Neural progenitor cell (in vitro differentiated cells): Measurements from ENCODE around the gene PAPSS2. TPM values are rescaled to one million over a fixed set of nuclear protein-coding genes. Genes with fewer than 3 reads are reported as not detected.

Source experiments
- DNase-seq: peaks from one replicate; pipeline ENCODE4 v3.0.0-alpha.2; 2016; ENCODE audit warnings: low spot score
- H2AFZ ChIP-seq: fragments of 200-600 bp; sonication (generic); replicated peaks from 2 replicates; pipeline ENCODE4 v1.6.1; 2016; ENCODE audit warnings: antibody characterized with exemption
- H3F3A ChIP-seq: fragments of 200-600 bp; sonication (generic); 2 replicates; pipeline ENCODE4 v1.6.1; 2016; ENCODE audit warnings: antibody characterized with exemption, low read depth
- H3K27ac ChIP-seq: fragments of 200-600 bp; sonication (generic); 2 replicates; pipeline ENCODE4 v1.5.1; 2016; ENCODE audit warnings: mild to moderate bottlenecking
- H3K27me3 ChIP-seq: fragments of 200-600 bp; sonication (generic); 2 replicates; pipeline ENCODE4 v1.6.1; 2016; ENCODE audit warnings: mild to moderate bottlenecking, moderate library complexity
- H3K36me3 ChIP-seq: fragments of 200-600 bp; sonication (generic); 2 replicates; pipeline ENCODE4 v1.5.1; 2016
- H3K4me1 ChIP-seq: fragments of 200-600 bp; sonication (generic); 2 replicates; pipeline ENCODE4 v1.6.1; 2016; ENCODE audit warnings: mixed run types
- H3K4me2 ChIP-seq: fragments of 200-600 bp; sonication (generic); 2 replicates; pipeline ENCODE4 v1.6.1; 2016
- H3K4me3 ChIP-seq: fragments of 200-600 bp; sonication (generic); 2 replicates; pipeline ENCODE4 v1.5.1; 2016
- H3K79me2 ChIP-seq: fragments of 200-600 bp; sonication (generic); 2 replicates; pipeline ENCODE4 v1.6.1; 2016; ENCODE audit warnings: low read depth
- H3K9ac ChIP-seq: fragments of 200-600 bp; sonication (generic); 2 replicates; pipeline ENCODE4 v1.6.1; 2016
- H3K9me3 ChIP-seq: fragments of 200-600 bp; sonication (generic); 2 replicates; pipeline ENCODE4 v1.5.1; 2016; ENCODE audit warnings: low read depth
- H4K20me1 ChIP-seq: fragments of 200-600 bp; sonication (generic); 2 replicates; pipeline ENCODE4 v1.6.1; 2016; ENCODE audit warnings: low read depth
- H3K27ac Mint-ChIP-seq: 3 replicates; pipeline ENCODE4 v1.8.0; 2021; ENCODE audit warnings: mixed read lengths
- H3K27me3 Mint-ChIP-seq: 2 replicates; pipeline ENCODE4 v1.8.0; 2022; ENCODE audit warnings: low read depth, mild to moderate bottlenecking, inconsistent platforms, moderate library complexity, mixed read lengths; ENCODE audit not compliant: insufficient read depth
- H3K36me3 Mint-ChIP-seq: 3 replicates; pipeline ENCODE4 v1.8.0; 2021; ENCODE audit warnings: mixed read lengths
- H3K4me1 Mint-ChIP-seq: 3 replicates; pipeline ENCODE4 v1.8.0; 2021; ENCODE audit warnings: mixed read lengths
- H3K4me3 Mint-ChIP-seq: 3 replicates; pipeline ENCODE4 v1.8.0; 2021; ENCODE audit warnings: mild to moderate bottlenecking, moderate library complexity, mixed read lengths
- H3K9me3 Mint-ChIP-seq: 3 replicates; pipeline ENCODE4 v1.8.0; 2020; ENCODE audit warnings: mixed read lengths
- CTCF ChIP-seq: fragments of 200-600 bp; sonication (generic); IDR thresholded peaks from 2 replicates; pipeline ENCODE4 v1.5.1; 2017; ENCODE audit warnings: antibody characterized with exemption, mild to moderate bottlenecking
- EZH2 ChIP-seq: fragments of 200-600 bp; sonication (generic); IDR thresholded peaks from 2 replicates; pipeline ENCODE4 v1.6.1; 2017; ENCODE audit warnings: antibody characterized with exemption, mild to moderate bottlenecking, moderate library complexity
- EZH2phosphoT487 ChIP-seq: fragments of 200-600 bp; sonication (generic); IDR thresholded peaks from 2 replicates; pipeline ENCODE4 v1.6.1; 2017; ENCODE audit warnings: antibody characterized with exemption
- total RNA-seq: library from RNA; depleted of rRNA; stranded (reverse); fragments of >200 nt; gene quantifications from 2 replicates; pipeline ENCODE4 v1.2.3, GENCODE V29; 2015; ENCODE audit warnings: low replicate concordance

The PAPSS2 gene
- total RNA-seq, 1 donor from 2014 or later, result 6.0 TPM

GRCh38 chr10:87677595-87677994 lies 17.9 kb downstream of the PAPSS2 start:
- Histone ChIP-seq H3F3A (no peaks in the 10 kb centered on the region), H3K4me1 (no peaks in the 10 kb centered on the region), H4K20me1 (no peaks in the 10 kb centered on the region), H3K27ac (no peak overlapping the region), H3K36me3 (no peaks in the 10 kb centered on the region), H3K27me3 (no peaks in the 10 kb centered on the region), H2AFZ (no peak overlapping the region), H3K9ac (no peak overlapping the region), H3K79me2 (no peaks in the 10 kb centered on the region), H3K9me3 (no peaks in the 10 kb centered on the region), H3K4me3 (no peak overlapping the region), H3K4me2 (no peak overlapping the region)
- no peaks in the 10 kb centered on the region for H3K9me3 Mint-ChIP-seq
- no peak overlapping the region for H3K27ac Mint-ChIP-seq
- DNase-seq, result no peak
- no peak overlapping the region for H3K4me3 Mint-ChIP-seq
- H3K36me3 Mint-ChIP-seq, result no peaks in the 10 kb centered on the region
- no peak for TF ChIP-seq EZH2
- no peak for TF ChIP-seq CTCF
- no peak for TF ChIP-seq EZH2phosphoT487
- no peaks in the 10 kb centered on the region for H3K27me3 Mint-ChIP-seq
- no peaks in the 10 kb centered on the region for H3K4me1 Mint-ChIP-seq

GRCh38 chr10:87678302-87678701 lies 18.6 kb downstream of the PAPSS2 start:
- Histone ChIP-seq H3K9ac (no peak overlapping the region), H2AFZ (no peak overlapping the region), H3K4me3 (no peak overlapping the region), H3K27me3 (no peaks in the 10 kb centered on the region), H3K27ac (no peak overlapping the region), H3K9me3 (no peaks in the 10 kb centered on the region), H3F3A (no peaks in the 10 kb centered on the region), H3K79me2 (no peaks in the 10 kb centered on the region), H3K36me3 (no peaks in the 10 kb centered on the region), H3K4me1 (no peaks in the 10 kb centered on the region), H4K20me1 (no peaks in the 10 kb centered on the region), H3K4me2 (no peak overlapping the region)
- H3K4me1 Mint-ChIP-seq, result no peaks in the 10 kb centered on the region
- H3K27ac Mint-ChIP-seq, result no peak overlapping the region
- no peak overlapping the region for H3K4me3 Mint-ChIP-seq
- DNase-seq, result no peak
- H3K27me3 Mint-ChIP-seq, result no peaks in the 10 kb centered on the region
- H3K36me3 Mint-ChIP-seq, result no peaks in the 10 kb centered on the region
- H3K9me3 Mint-ChIP-seq, result no peaks in the 10 kb centered on the region
- TF ChIP-seq EZH2phosphoT487, result no peak
- no peak for TF ChIP-seq CTCF
- no peak for TF ChIP-seq EZH2

- Histone ChIP-seq H3F3A (no peaks in the 10 kb centered on the region), H3K4me1 (no peaks in the 10 kb centered on the region), H3K27me3 (no peaks in the 10 kb centered on the region), H3K27ac (no peak overlapping the region), H3K4me3 (no peak overlapping the region), H3K36me3 (no peaks in the 10 kb centered on the region), H2AFZ (no peak overlapping the region), H3K4me2 (no peak overlapping the region), H3K9ac (no peak overlapping the region), H3K79me2 (no peaks in the 10 kb centered on the region), H3K9me3 (no peaks in the 10 kb centered on the region), H4K20me1 (no peaks in the 10 kb centered on the region)
- Mint-ChIP-seq H3K36me3 (no peaks in the 10 kb centered on the region), H3K4me3 (no peak overlapping the region), H3K27ac (no peak overlapping the region), H3K27me3 (no peaks in the 10 kb centered on the region), H3K9me3 (no peaks in the 10 kb centered on the region), H3K4me1 (peaks cover 11% of the 10 kb centered on the region)
- no peak for TF ChIP-seq EZH2
- no peak for TF ChIP-seq EZH2phosphoT487
- TF ChIP-seq CTCF, result no peak
- no peak for DNase-seq
Measured at GRCh38 chr10:87683356-87683755, 23.7 kb downstream of the PAPSS2 start.
